GM23338 (cell line): Measurements from ENCODE around the gene PHF21A. TPM values are rescaled to one million over a fixed set of nuclear protein-coding genes. Genes with fewer than 3 reads are reported as not detected.

Experiments used
- ATAC-seq: fragments of 200-7000 bp; cut with Tn5 transposase; 3 replicates; pipeline ENCODE4 v1.9.1; 2020
- DNase-seq: peaks from one replicate; pipeline ENCODE4 v3.0.0-alpha.2; 2015; ENCODE audit warnings: low spot score
- H2AFZ ChIP-seq: fragments of 200-600 bp; sonication (generic); 2 replicates; pipeline ENCODE4 v1.8.0; 2016; ENCODE audit warnings: antibody characterized with exemption, mild to moderate bottlenecking, moderate library complexity
- H3F3A ChIP-seq: fragments of 200-600 bp; sonication (generic); replicated peaks from 2 replicates; pipeline ENCODE4 v1.8.0; 2017; ENCODE audit warnings: antibody characterized with exemption, mixed run types, low read depth
- H3K27ac ChIP-seq: fragments of 200-600 bp; sonication (generic); 2 replicates; pipeline ENCODE4 v1.6.1; 2016; ENCODE audit warnings: low read depth
- H3K27me3 ChIP-seq: fragments of 200-600 bp; sonication (generic); 2 replicates; pipeline ENCODE4 v1.8.0; 2016; ENCODE audit warnings: mild to moderate bottlenecking, mixed run types, moderate library complexity; ENCODE audit not compliant: insufficient read depth
- H3K36me3 ChIP-seq: fragments of 200-600 bp; sonication (generic); 2 replicates; pipeline ENCODE4 v1.8.0; 2016; ENCODE audit warnings: mild to moderate bottlenecking; ENCODE audit not compliant: insufficient read depth
- H3K4me1 ChIP-seq: fragments of 200-600 bp; sonication (generic); 2 replicates; pipeline ENCODE4 v1.8.0; 2016; ENCODE audit warnings: mild to moderate bottlenecking, moderate library complexity; ENCODE audit not compliant: insufficient read depth
- H3K4me2 ChIP-seq: fragments of 200-600 bp; sonication (generic); 2 replicates; pipeline ENCODE4 v1.7.1; 2017; ENCODE audit warnings: mixed run types
- H3K4me3 ChIP-seq: fragments of 200-600 bp; sonication (generic); 2 replicates; pipeline ENCODE4 v1.6.1; 2016; ENCODE audit warnings: mixed run types
- H3K79me2 ChIP-seq: fragments of 200-600 bp; sonication (generic); replicated peaks from 2 replicates; pipeline ENCODE4 v1.8.0; 2017; ENCODE audit warnings: mild to moderate bottlenecking; ENCODE audit not compliant: insufficient read depth
- H3K9me2 ChIP-seq: fragments of 200-600 bp; sonication (generic); 2 replicates; pipeline ENCODE4 v1.8.0; 2017; ENCODE audit not compliant: insufficient read depth
- H4K20me1 ChIP-seq: fragments of 200-600 bp; sonication (generic); replicated peaks from 2 replicates; pipeline ENCODE4 v1.8.0; 2017; ENCODE audit warnings: mild to moderate bottlenecking; ENCODE audit not compliant: insufficient read depth
- H3K27ac Mint-ChIP-seq: 2 replicates; pipeline ENCODE4 v1.8.0; 2020; ENCODE audit warnings: inconsistent platforms, mild to moderate bottlenecking, moderate library complexity, mixed read lengths
- H3K27me3 Mint-ChIP-seq: 3 replicates; pipeline ENCODE4 v1.8.0; 2022; ENCODE audit warnings: low read depth, mild to moderate bottlenecking, moderate library complexity, mixed read lengths, inconsistent platforms; ENCODE audit not compliant: insufficient read depth, poor library complexity
- H3K36me3 Mint-ChIP-seq: 3 replicates; pipeline ENCODE4 v1.8.0; 2021; ENCODE audit warnings: low read depth, mild to moderate bottlenecking, inconsistent platforms, moderate library complexity, mixed read lengths
- H3K4me1 Mint-ChIP-seq: 3 replicates; pipeline ENCODE4 v1.8.0; 2020; ENCODE audit warnings: mild to moderate bottlenecking, inconsistent platforms, mixed read lengths
- H3K4me3 Mint-ChIP-seq: 3 replicates; pipeline ENCODE4 v1.8.0; 2021; ENCODE audit warnings: moderate library complexity, mild to moderate bottlenecking, inconsistent platforms, mixed read lengths
- H3K9me3 Mint-ChIP-seq: 3 replicates; pipeline ENCODE4 v1.8.0; 2020; ENCODE audit warnings: moderate library complexity, mild to moderate bottlenecking, inconsistent platforms, mixed read lengths
- EZH2 ChIP-seq: fragments of 200-600 bp; sonication (generic); IDR thresholded peaks from one replicate; pipeline ENCODE4 v1.8.0; 2017; ENCODE audit warnings: antibody characterized with exemption, mild to moderate bottlenecking, low read depth; ENCODE audit not compliant: unreplicated experiment
- EZH2phosphoT487 ChIP-seq: fragments of 200-600 bp; sonication (generic); IDR thresholded peaks from one replicate; pipeline ENCODE4 v1.8.1; 2018; ENCODE audit warnings: antibody characterized with exemption; ENCODE audit not compliant: unreplicated experiment
- JUNB ChIP-seq: IDR thresholded peaks from one replicate; pipeline ENCODE4 v1.6.1; 2016; ENCODE audit warnings: antibody characterized with exemption; ENCODE audit not compliant: unreplicated experiment
- NANOG ChIP-seq: IDR thresholded peaks from 2 replicates; pipeline ENCODE4 v1.6.1; 2016; ENCODE audit warnings: antibody characterized with exemption, borderline replicate concordance
- POLR2AphosphoS5 ChIP-seq: IDR thresholded peaks from 2 replicates; pipeline ENCODE4 v1.6.1; 2016; ENCODE audit warnings: antibody characterized with exemption, low read depth
- STAT1 ChIP-seq: IDR thresholded peaks from one replicate; pipeline ENCODE4 v1.6.1; 2016; ENCODE audit warnings: antibody characterized with exemption; ENCODE audit not compliant: unreplicated experiment
- ZNF114 ChIP-seq: fragments of 250-450 bp; sonication (Bioruptor Pico); IDR thresholded peaks from 2 replicates; pipeline ENCODE4 v1.5.0; 2020; ENCODE audit warnings: mild to moderate bottlenecking, moderate library complexity
- polyA plus RNA-seq: library from polyadenylated mRNA; unstranded; fragments of >200 nt; fragmentation: Nextera tagmentation; extraction: Ambion mirVana; gene quantifications from 2 replicates; pipeline ENCODE4 v1.2.1, GENCODE V29; 2016
- total RNA-seq: library from RNA; depleted of rRNA; stranded (reverse); fragments of >200 nt; shearing (Covaris generic); gene quantifications from 2 replicates; pipeline ENCODE4 v1.2.3, GENCODE V29; 2014
- TF ChIP-seq, protein P1 (sequence below): IDR thresholded peaks from 2 replicates; pipeline ENCODE4 v1.6.1; 2016; ENCODE audit warnings: antibody characterized with exemption
- TF ChIP-seq, protein P2 (sequence below), 2 experiments: fragments of 200-600 bp in 1 of 2; sonication (generic) in 1 of 2; conservative IDR thresholded peaks; 2 replicates each; pipeline versions ENCODE4 v1.5.1 to v1.6.1; 2016 to 2017; ENCODE audit warnings: antibody characterized with exemption in 2 of 2, low read depth in 2 of 2, mild to moderate bottlenecking in 2 of 2, moderate library complexity in 1 of 2
- TF ChIP-seq, protein P3 (sequence below): fragments of 250-450 bp; sonication (Bioruptor Pico); IDR thresholded peaks from 2 replicates; pipeline ENCODE4 v1.5.0; 2020; ENCODE audit warnings: mild to moderate bottlenecking, moderate library complexity

The PHF21A gene
- total and polyA plus RNA-seq, 2 experiments from 2014 or later, result 21.7 to 23.6 TPM

DNA sequence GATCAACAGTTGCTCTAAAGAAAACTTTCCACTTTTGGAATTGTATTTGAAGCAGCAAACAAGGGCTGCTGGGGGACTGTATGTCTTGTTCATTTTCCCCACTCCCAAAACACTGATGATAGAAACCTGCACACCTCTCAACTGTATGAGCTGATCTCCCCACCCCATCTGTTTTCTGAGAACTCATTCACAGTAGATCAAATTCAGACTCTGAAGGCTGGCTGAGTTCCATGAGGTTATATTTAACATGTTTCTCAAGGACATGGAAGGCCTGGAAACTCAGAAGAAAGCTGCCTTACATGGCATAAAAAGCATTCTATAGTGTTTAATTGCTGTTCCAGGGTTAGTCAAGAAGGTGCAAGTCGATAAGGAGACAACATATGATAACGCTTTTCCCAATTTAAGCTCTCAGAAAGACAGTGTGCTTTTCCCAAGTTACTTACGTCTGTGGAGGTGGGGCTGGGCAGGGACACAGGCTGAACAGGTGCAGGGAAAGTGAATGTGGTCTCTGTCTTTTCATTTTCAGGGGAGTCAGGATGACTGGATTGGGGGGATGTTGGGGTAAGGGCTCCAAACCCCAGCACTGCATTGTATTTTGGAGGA, 175.8 kb downstream of the PHF21A start:
- Histone ChIP-seq H2AFZ (no peak overlapping the region), H3K4me1 (no peaks in the 10 kb centered on the region), H3K4me2 (no peak overlapping the region), H3K27ac (0 out of 2 replicates have a peak overlapping the region, but pooled peaks have one; percentile 39), H3K9me2 (no peaks in the 10 kb centered on the region), H3K27me3 (no peaks in the 10 kb centered on the region), H3F3A (0 out of 2 replicates have a peak, but pooled peaks cover 3% of the 10 kb centered on the region), H3K36me3 (peaks cover 9% of the 10 kb centered on the region; the same call in 1 of the 2 replicates), H3K4me3 (no peak overlapping the region), H4K20me1 (no peaks in the 10 kb centered on the region), H3K79me2 (no peaks in the 10 kb centered on the region)
- Mint-ChIP-seq H3K27me3 (no peaks in the 10 kb centered on the region), H3K4me3 (no peak overlapping the region), H3K36me3 (peaks cover 14% of the 10 kb centered on the region; the same call in 2 of the 3 replicates), H3K4me1 (no peaks in the 10 kb centered on the region), H3K27ac (0 out of 2 replicates have a peak overlapping the region, but pooled peaks have one; percentile 10), H3K9me3 (no peaks in the 10 kb centered on the region)
- DNase-seq (no peak), ATAC-seq (no peak)
- no peak for TF ChIP-seq JUNB
- no peak for TF ChIP-seq EZH2phosphoT487
- no peak for TF ChIP-seq POLR2AphosphoS5
- TF ChIP-seq, protein P1, sequence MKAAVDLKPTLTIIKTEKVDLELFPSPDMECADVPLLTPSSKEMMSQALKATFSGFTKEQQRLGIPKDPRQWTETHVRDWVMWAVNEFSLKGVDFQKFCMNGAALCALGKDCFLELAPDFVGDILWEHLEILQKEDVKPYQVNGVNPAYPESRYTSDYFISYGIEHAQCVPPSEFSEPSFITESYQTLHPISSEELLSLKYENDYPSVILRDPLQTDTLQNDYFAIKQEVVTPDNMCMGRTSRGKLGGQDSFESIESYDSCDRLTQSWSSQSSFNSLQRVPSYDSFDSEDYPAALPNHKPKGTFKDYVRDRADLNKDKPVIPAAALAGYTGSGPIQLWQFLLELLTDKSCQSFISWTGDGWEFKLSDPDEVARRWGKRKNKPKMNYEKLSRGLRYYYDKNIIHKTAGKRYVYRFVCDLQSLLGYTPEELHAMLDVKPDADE, result no peak
- no peak for TF ChIP-seq NANOG
- TF ChIP-seq, protein P2, sequence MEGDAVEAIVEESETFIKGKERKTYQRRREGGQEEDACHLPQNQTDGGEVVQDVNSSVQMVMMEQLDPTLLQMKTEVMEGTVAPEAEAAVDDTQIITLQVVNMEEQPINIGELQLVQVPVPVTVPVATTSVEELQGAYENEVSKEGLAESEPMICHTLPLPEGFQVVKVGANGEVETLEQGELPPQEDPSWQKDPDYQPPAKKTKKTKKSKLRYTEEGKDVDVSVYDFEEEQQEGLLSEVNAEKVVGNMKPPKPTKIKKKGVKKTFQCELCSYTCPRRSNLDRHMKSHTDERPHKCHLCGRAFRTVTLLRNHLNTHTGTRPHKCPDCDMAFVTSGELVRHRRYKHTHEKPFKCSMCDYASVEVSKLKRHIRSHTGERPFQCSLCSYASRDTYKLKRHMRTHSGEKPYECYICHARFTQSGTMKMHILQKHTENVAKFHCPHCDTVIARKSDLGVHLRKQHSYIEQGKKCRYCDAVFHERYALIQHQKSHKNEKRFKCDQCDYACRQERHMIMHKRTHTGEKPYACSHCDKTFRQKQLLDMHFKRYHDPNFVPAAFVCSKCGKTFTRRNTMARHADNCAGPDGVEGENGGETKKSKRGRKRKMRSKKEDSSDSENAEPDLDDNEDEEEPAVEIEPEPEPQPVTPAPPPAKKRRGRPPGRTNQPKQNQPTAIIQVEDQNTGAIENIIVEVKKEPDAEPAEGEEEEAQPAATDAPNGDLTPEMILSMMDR (conservative IDR thresholded peaks at IDR 0.05; ENCODE audit: low read depth in 2 of 2), result no peak
- no peak for TF ChIP-seq EZH2

DNA sequence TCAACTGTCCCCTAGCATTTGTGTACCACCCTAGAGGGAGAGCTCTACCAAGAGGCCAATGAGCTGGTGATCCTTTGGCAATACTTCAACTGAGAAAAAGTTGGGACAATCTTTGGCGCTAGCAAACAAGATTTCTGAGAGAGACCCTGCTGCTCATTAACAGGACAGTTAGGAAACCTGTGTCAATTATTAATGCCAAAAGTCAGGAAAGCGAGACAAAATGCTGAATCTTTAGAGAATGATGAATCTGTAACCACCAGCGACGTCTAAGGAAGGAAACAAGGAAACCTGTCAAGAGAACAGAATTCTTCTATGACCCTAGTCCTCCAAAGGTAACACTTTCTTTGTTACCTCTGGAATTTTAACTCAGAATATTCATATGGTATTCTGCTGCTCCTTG, 178.9 kb downstream of the PHF21A start:
- Histone ChIP-seq H4K20me1 (no peaks in the 10 kb centered on the region), H3K9me2 (no peaks in the 10 kb centered on the region), H2AFZ (no peak overlapping the region), H3F3A (0 out of 2 replicates have a peak, but pooled peaks cover 3% of the 10 kb centered on the region), H3K36me3 (0 out of 2 replicates have a peak, but pooled peaks cover 9% of the 10 kb centered on the region), H3K4me3 (no peak overlapping the region), H3K79me2 (no peaks in the 10 kb centered on the region), H3K4me2 (no peak overlapping the region), H3K27me3 (no peaks in the 10 kb centered on the region), H3K27ac (peak overlapping the region; percentile 30), H3K4me1 (no peaks in the 10 kb centered on the region)
- ATAC-seq (no peak), DNase-seq (no peak)
- no peak overlapping the region; the same call in 1 of the 2 replicates for H3K27ac Mint-ChIP-seq
- peaks cover 9% of the 10 kb centered on the region; the same call in 2 of the 3 replicates for H3K4me1 Mint-ChIP-seq
- no peaks in the 10 kb centered on the region for H3K9me3 Mint-ChIP-seq
- peaks cover 7% of the 10 kb centered on the region; the same call in 2 of the 3 replicates for H3K36me3 Mint-ChIP-seq
- H3K27me3 Mint-ChIP-seq, result no peaks in the 10 kb centered on the region
- no peak overlapping the region for H3K4me3 Mint-ChIP-seq
- TF ChIP-seq, protein P1, result no peak
- TF ChIP-seq ZNF114 (CRISPR knock-in tag) (no peak), NANOG (no peak), EZH2phosphoT487 (no peak), STAT1 (no peak), EZH2 (no peak)
- TF ChIP-seq, protein P3, sequence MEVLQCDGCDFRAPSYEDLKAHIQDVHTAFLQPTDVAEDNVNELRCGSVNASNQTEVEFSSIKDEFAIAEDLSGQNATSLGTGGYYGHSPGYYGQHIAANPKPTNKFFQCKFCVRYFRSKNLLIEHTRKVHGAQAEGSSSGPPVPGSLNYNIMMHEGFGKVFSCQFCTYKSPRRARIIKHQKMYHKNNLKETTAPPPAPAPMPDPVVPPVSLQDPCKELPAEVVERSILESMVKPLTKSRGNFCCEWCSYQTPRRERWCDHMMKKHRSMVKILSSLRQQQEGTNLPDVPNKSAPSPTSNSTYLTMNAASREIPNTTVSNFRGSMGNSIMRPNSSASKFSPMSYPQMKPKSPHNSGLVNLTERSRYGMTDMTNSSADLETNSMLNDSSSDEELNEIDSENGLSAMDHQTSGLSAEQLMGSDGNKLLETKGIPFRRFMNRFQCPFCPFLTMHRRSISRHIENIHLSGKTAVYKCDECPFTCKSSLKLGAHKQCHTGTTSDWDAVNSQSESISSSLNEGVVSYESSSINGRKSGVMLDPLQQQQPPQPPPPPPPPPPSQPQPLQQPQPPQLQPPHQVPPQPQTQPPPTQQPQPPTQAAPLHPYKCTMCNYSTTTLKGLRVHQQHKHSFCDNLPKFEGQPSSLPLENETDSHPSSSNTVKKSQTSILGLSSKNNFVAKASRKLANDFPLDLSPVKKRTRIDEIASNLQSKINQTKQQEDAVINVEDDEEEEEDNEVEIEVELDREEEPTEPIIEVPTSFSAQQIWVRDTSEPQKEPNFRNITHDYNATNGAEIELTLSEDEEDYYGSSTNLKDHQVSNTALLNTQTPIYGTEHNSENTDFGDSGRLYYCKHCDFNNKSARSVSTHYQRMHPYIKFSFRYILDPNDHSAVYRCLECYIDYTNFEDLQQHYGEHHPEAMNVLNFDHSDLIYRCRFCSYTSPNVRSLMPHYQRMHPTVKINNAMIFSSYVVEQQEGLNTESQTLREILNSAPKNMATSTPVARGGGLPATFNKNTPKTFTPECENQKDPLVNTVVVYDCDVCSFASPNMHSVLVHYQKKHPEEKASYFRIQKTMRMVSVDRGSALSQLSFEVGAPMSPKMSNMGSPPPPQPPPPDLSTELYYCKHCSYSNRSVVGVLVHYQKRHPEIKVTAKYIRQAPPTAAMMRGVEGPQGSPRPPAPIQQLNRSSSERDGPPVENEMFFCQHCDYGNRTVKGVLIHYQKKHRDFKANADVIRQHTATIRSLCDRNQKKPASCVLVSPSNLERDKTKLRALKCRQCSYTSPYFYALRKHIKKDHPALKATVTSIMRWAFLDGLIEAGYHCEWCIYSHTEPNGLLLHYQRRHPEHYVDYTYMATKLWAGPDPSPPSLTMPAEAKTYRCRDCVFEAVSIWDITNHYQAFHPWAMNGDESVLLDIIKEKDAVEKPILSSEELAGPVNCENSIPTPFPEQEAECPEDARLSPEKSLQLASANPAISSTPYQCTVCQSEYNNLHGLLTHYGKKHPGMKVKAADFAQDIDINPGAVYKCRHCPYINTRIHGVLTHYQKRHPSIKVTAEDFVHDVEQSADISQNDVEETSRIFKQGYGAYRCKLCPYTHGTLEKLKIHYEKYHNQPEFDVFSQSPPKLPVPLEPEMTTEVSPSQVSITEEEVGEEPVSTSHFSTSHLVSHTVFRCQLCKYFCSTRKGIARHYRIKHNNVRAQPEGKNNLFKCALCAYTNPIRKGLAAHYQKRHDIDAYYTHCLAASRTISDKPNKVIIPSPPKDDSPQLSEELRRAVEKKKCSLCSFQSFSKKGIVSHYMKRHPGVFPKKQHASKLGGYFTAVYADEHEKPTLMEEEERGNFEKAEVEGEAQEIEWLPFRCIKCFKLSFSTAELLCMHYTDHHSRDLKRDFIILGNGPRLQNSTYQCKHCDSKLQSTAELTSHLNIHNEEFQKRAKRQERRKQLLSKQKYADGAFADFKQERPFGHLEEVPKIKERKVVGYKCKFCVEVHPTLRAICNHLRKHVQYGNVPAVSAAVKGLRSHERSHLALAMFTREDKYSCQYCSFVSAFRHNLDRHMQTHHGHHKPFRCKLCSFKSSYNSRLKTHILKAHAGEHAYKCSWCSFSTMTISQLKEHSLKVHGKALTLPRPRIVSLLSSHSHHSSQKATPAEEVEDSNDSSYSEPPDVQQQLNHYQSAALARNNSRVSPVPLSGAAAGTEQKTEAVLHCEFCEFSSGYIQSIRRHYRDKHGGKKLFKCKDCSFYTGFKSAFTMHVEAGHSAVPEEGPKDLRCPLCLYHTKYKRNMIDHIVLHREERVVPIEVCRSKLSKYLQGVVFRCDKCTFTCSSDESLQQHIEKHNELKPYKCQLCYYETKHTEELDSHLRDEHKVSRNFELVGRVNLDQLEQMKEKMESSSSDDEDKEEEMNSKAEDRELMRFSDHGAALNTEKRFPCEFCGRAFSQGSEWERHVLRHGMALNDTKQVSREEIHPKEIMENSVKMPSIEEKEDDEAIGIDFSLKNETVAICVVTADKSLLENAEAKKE (CRISPR knock-in tag), result no peak
